ENCODE data around the gene PHLPP1.

DNA sequence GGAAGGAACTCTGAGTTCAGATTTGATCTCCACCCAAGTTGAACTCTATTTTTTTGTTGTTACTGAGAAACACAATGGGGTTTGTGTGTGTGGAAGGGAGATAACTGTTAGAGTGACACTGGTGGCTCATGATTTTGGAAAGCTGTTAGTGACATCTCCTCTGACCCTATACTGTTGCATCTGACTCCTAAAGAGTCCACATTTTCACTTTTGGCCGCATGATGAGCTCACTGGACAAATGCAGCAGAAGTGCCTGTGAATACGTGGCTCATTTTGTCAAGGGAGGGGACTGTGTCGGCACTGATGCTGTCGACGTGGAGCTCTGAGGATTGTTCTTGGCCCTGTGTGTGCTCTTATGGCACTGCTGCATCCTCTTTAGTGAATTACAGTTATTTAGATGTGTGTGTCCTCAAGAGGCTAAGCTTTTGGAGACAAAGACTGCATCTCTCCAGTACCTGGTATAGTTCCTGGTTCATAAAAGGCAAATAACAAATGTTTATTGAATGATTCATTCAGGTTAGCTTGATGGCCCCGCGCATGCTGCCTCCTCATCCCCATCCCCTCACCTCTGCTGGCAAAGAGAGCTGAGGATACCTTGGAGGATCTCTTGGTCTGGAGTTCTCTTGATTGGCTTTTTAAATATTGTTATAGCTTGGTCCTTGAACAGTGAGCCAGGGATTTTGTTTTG is 135.4 kb downstream of the PHLPP1 start:
- TF ChIP-seq, protein P1, sequence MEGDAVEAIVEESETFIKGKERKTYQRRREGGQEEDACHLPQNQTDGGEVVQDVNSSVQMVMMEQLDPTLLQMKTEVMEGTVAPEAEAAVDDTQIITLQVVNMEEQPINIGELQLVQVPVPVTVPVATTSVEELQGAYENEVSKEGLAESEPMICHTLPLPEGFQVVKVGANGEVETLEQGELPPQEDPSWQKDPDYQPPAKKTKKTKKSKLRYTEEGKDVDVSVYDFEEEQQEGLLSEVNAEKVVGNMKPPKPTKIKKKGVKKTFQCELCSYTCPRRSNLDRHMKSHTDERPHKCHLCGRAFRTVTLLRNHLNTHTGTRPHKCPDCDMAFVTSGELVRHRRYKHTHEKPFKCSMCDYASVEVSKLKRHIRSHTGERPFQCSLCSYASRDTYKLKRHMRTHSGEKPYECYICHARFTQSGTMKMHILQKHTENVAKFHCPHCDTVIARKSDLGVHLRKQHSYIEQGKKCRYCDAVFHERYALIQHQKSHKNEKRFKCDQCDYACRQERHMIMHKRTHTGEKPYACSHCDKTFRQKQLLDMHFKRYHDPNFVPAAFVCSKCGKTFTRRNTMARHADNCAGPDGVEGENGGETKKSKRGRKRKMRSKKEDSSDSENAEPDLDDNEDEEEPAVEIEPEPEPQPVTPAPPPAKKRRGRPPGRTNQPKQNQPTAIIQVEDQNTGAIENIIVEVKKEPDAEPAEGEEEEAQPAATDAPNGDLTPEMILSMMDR (IDR thresholded peaks at IDR 0.05): no peak
- TF ChIP-seq POLR2A (IDR thresholded peaks at IDR 0.05) (no peak), EP300 (IDR thresholded peaks at IDR 0.05) (no peak)

Measured in suprapubic skin (tissue), 3 donors.